Measurements from ENCODE around the gene CLCN4.

CLCN4 gene

GRCh38 chrX:10169175-10169574, 12.4 kb downstream of the CLCN4 start:
- no peak for DNase-seq

GRCh38 chrX:10171249-10171648, 14.5 kb downstream of the CLCN4 start:
- DNase-seq: no peak

GRCh38 chrX:10172877-10173276, 16.1 kb downstream of the CLCN4 start:
- DNase-seq: no peak

DNA sequence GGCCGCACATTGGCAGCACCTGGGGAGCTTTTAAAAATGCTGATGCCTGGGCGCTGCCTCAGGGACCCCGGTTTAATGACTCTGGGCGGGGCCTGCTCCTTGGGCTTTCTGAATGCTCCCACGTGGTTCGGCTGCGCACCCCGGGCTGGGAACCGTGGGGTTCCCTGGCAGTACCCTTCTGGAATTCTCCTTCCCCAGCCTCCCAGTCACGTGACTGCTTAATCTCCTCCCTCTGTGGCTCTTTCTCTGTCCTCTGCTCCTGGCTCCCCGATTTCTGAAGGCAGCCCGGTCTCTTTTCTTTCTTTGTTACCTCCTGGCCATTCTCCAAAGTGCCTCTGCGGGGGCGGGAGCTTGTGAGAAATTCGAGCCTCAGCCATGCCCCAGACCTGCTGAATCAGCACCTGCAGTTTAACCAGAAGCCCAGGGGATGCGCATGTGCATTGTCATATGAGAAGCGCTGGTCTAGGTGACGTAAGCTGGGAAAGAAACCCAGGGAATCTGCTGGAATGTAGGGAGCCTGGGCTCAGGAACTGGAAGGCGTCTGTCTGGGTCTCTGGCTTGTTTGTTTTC, 16.6 kb downstream of the CLCN4 start:
- no peak for DNase-seq

- DNase-seq: no peak
Observed at GRCh38 chrX:10174051-10174450, 17.3 kb downstream of the CLCN4 start.

- no peak for DNase-seq
Observed at GRCh38 chrX:10174810-10175209, 18.0 kb downstream of the CLCN4 start.

GRCh38 chrX:10175319-10175871, 18.6 kb downstream of the CLCN4 start:
- no peak for DNase-seq

GRCh38 chrX:10176121-10177003, 19.6 kb downstream of the CLCN4 start:
- no peak for DNase-seq

GRCh38 chrX:10177004-10177396, 20.2 kb downstream of the CLCN4 start:
- DNase-seq: no peak

GRCh38 chrX:10177601-10178000, 20.8 kb downstream of the CLCN4 start:
- no peak for DNase-seq

- DNase-seq: no peak
Observed at GRCh38 chrX:10178866-10179463, 22.2 kb downstream of the CLCN4 start.

DNA sequence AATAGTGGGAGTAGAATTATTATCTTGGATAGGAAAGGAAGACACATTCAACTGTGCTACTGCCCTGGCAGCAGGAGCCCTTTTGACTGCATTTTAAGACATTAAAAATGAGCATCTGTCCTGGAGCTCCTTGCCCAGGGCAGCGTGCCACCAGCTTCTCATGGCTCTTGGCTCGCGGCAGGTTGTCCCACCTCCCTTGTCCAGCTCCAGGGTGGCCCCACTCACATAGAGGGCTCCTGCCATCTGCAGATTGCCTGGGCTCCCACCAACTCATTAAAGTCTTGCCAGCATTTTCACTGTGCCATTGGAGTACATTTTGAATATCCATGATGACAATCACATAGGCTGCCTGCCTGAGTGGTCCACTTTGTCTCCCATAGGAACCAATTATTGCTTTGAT, 27.0 kb downstream of the CLCN4 start:
- DNase-seq: no peak

DNA sequence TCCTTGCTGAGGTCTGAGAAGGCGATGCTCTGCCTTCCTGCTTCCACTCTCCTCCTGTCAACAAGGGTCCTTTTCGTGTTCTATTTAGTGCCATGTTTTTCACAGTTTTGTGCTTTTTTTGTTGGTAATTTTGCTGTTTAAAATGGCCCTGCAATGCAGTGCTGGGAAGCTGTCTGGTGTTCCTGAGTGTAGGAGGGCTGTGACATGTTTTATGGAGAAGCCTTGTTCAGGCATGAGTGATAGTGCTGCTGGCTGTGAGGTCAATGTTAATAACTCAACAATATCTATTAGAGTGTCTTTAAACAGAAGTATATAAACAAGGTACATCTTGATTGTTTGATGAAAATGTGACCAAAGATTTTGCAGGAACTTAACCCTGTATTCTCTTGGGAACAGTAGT, 27.6 kb downstream of the CLCN4 start:
- no peak for DNase-seq

DNA sequence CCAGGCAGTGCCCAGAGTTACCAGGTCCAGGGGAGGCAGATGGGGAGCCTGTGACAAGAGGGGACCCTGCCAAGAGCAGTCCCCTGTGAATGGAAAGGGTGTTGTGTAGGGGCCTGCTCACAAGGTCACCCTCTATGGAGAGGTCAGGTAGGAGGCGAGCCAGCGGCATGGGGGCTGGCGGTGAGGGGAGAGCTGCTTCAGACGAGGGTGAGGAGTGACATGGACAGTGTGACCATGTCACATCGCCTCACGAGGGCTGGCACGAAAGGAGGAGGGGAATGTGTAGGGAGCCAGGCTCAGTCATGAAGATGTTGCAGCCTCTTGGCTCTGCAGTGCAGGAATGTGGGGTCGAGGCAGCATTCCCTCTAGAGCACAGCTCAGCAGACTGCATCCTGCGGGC, 29.6 kb downstream of the CLCN4 start:
- no peak for DNase-seq

GRCh38 chrX:10187421-10187820, 30.6 kb downstream of the CLCN4 start:
- DNase-seq: no peak

GRCh38 chrX:10189317-10190268, 32.8 kb downstream of the CLCN4 start:
- DNase-seq: peak; percentile 20

GRCh38 chrX:10190367-10190766, 33.6 kb downstream of the CLCN4 start:
- DNase-seq: peak; percentile 15

GRCh38 chrX:10193587-10193986, 36.8 kb downstream of the CLCN4 start:
- DNase-seq: no peak

DNA sequence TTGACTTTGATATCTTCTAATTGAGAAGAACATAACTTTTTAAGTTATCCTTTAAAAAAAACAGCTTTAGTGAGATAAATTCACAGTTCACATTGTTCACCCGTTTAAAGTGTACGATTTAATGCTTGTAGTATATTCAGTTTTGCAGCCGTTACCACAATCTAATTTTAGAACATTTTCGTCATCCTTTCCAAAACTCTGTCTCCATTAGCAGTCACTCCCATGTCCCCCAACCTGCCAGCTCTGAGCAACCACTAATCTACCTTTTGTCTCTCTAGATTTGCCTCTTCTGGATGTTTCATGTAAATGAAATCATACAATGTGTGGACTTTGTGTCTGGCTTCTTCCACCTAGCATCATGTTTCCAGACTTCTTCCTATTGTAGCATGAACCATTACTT, 38.6 kb downstream of the CLCN4 start:
- no peak for DNase-seq

DNA sequence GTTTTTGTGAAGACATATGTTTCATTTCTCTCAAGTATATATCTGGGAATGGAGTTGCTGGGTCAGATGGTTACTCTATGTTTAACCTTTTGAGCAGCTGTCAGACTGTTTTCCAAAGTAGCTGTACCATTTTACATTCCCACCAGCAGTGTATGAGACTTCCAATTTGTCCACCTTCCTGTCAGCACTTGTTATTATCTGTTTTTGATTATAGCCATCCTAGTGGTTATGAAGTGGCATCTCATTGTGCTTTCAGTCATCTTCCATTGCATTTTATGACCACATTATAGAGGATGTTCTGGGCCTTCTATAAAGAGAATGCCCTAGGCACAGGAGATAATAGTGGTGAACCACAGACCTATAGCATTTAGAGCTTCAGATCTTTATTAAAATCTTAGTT, 39.2 kb downstream of the CLCN4 start:
- DNase-seq: no peak

GRCh38 chrX:10197279-10198210, 40.8 kb downstream of the CLCN4 start:
- no peak for DNase-seq

- DNase-seq: no peak
Observed at GRCh38 chrX:10198254-10198653, 41.5 kb downstream of the CLCN4 start.
